HCT116 (cell line): ENCODE results near the gene CHP2. TPM values are rescaled to one million over a fixed set of nuclear protein-coding genes. Genes with fewer than 3 reads are reported as not detected.
"Not testable (repeated sequence)": the region's sequence is repeated elsewhere in the genome, so short reads cannot be mapped to it uniquely, and the experiment has no call there.

Source experiments
- ATAC-seq: fragments of 200-7000 bp; cut with Tn5 transposase; 2 replicates; pipeline ENCODE4 v1.9.1; 2020; ENCODE audit warnings: mild to moderate bottlenecking, moderate library complexity
- BruUV-seq: library from RNA; stranded (reverse); fragments of 400-500 nt; replicated peaks from 2 replicates; lab custom pipeline; 2021; lab: Mats Ljungman, UMichigan
- CTCF ChIA-PET: fragments of 300-600 bp; sonication (Branson Sonifier 250); formaldehyde crosslinking; loops from one replicate; lab custom pipeline; 2021; ENCODE audit warnings: antibody characterized with exemption; lab: Charles Lee
- POLR2A ChIA-PET: fragments of 300-600, 350-600 bp; sonication (Branson Sonifier 250); formaldehyde crosslinking; loops from one replicate; lab custom pipeline; 2021; ENCODE audit warnings: antibody characterized with exemption; lab: Charles Lee
- RAD21 ChIA-PET, 2 experiments: fragments of 300-600 bp; sonication (Branson Sonifier 250); formaldehyde crosslinking; loops; one replicate each; lab custom pipeline; 2023; ENCODE audit warnings: low total read pairs in 2 of 2; ENCODE audit not compliant: uncharacterized antibody in 2 of 2, unreplicated experiment in 2 of 2, low non-redundant PET in 1 of 2; lab: Charles Lee
- DNase-seq: peaks from one replicate; pipeline ENCODE4 v3.0.0-alpha.2; 2010; ENCODE audit warnings: low read depth, low spot score
- H2AFZ ChIP-seq: fragments of 200-600 bp; shearing (Covaris generic), sonication (generic); 2 replicates; pipeline ENCODE4 v1.6.1; 2017; ENCODE audit warnings: low read depth, mixed run types, mixed read lengths, antibody characterized with exemption, low read length; ENCODE audit not compliant: poor library complexity, severe bottlenecking
- H3K27ac ChIP-seq: 2 replicates; pipeline ENCODE4 v1.5.1; 2012; ENCODE audit warnings: low read depth, low read length
- H3K27me3 ChIP-seq: fragments of 200-600 bp; sonication (generic); 2 replicates; pipeline ENCODE4 v1.6.1; 2016; ENCODE audit warnings: mixed run types, low read length, mixed read lengths; ENCODE audit not compliant: insufficient read depth
- H3K36me3 ChIP-seq, 2 experiments: fragments of 200-500 bp in 1 of 2; fragments of 200-600 bp in 1 of 2; sonication (Bioruptor generic) in 1 of 2; sonication (generic) in 1 of 2; 2 replicates each; pipeline versions ENCODE4 v1.5.1 to v1.6.1; 2014 to 2016; ENCODE audit warnings: low read length in 2 of 2, inconsistent platforms in 1 of 2, mixed read lengths in 1 of 2, mixed run types in 1 of 2; ENCODE audit not compliant: insufficient read depth in 2 of 2, control insufficient read depth in 1 of 2
- H3K4me1 ChIP-seq, 2 experiments: fragments of 200-600 bp in 1 of 2; sonication (generic) in 1 of 2; 2 replicates each; pipeline versions ENCODE4 v1.5.1 to v1.6.1; 2012 to 2017; ENCODE audit warnings: low read length in 2 of 2, inconsistent platforms in 1 of 2, mild to moderate bottlenecking in 1 of 2, mixed read lengths in 1 of 2, mixed run types in 1 of 2, moderate library complexity in 1 of 2; ENCODE audit not compliant: insufficient read depth in 2 of 2, control insufficient read depth in 1 of 2
- H3K4me2 ChIP-seq: fragments of 200-600 bp; sonication (generic); 2 replicates; pipeline ENCODE4 v1.6.1; 2017; ENCODE audit warnings: mixed run types, low read length, mixed read lengths
- H3K4me3 ChIP-seq, 2 experiments: fragments of 200-600 bp in 1 of 2; sonication (generic) in 1 of 2; replicated peaks in 1 of 2; 2 replicates each; pipeline ENCODE4 v1.5.1; 2011 to 2016; ENCODE audit warnings: low read length in 2 of 2, control low read depth in 1 of 2, low read depth in 1 of 2, mild to moderate bottlenecking in 1 of 2, mixed read lengths in 1 of 2, mixed run types in 1 of 2
- H3K79me2 ChIP-seq: fragments of 200-600 bp; sonication (generic); 2 replicates; pipeline ENCODE4 v1.6.1; 2017; ENCODE audit warnings: mild to moderate bottlenecking, mixed run types, low read length, moderate library complexity, mixed read lengths; ENCODE audit not compliant: insufficient read depth
- H3K9ac ChIP-seq: fragments of 200-600 bp; sonication (generic); 2 replicates; pipeline ENCODE4 v1.6.1; 2016; ENCODE audit warnings: low read length, mixed read lengths
- H3K9me2 ChIP-seq: fragments of 200-600 bp; sonication (generic), shearing (Covaris generic); 2 replicates; pipeline ENCODE4 v1.6.1; 2017; ENCODE audit warnings: mixed run types, mild to moderate bottlenecking, moderate library complexity; ENCODE audit not compliant: insufficient read depth
- H3K9me3 ChIP-seq, 2 experiments: fragments of 200-500 bp in 1 of 2; fragments of 200-600 bp in 1 of 2; sonication (Bioruptor generic) in 1 of 2; sonication (generic) in 1 of 2; 2 replicates each; pipeline ENCODE4 v1.6.1; 2014 to 2017; ENCODE audit warnings: low read length in 2 of 2, mixed read lengths in 2 of 2, inconsistent platforms in 1 of 2, low read depth in 1 of 2, mild to moderate bottlenecking in 1 of 2, mixed run types in 1 of 2, moderate library complexity in 1 of 2; ENCODE audit not compliant: control insufficient read depth in 1 of 2, insufficient read depth in 1 of 2
- H4K20me1 ChIP-seq: fragments of 200-600 bp; sonication (generic), shearing (Covaris generic); 2 replicates; pipeline ENCODE4 v1.6.1; 2017; ENCODE audit warnings: mixed run types, mild to moderate bottlenecking, moderate library complexity; ENCODE audit not compliant: insufficient read depth
- ATF3 ChIP-seq: IDR thresholded peaks from 2 replicates; pipeline ENCODE4 v1.6.1; 2012
- EZH2phosphoT487 ChIP-seq: fragments of 200-600 bp; IDR thresholded peaks from 2 replicates; pipeline ENCODE4 v1.6.1; 2018; ENCODE audit warnings: antibody characterized with exemption, borderline replicate concordance
- JUND ChIP-seq: IDR thresholded peaks from 2 replicates; pipeline ENCODE4 v1.6.1; 2012
- MAX ChIP-seq: IDR thresholded peaks from 2 replicates; pipeline ENCODE4 v1.6.1; 2012
- REST ChIP-seq: IDR thresholded peaks from 2 replicates; pipeline ENCODE4 v1.6.1; 2012; ENCODE audit warnings: low read depth
- SIN3A ChIP-seq: IDR thresholded peaks from 2 replicates; pipeline ENCODE4 v1.6.1; 2012; ENCODE audit warnings: low read depth
- SRF ChIP-seq: IDR thresholded peaks from 2 replicates; pipeline ENCODE4 v1.6.1; 2012; ENCODE audit warnings: low read depth
- YY1 ChIP-seq: IDR thresholded peaks from 2 replicates; pipeline ENCODE4 v1.6.1; 2011; ENCODE audit warnings: low read length, low read depth, moderate library complexity, mild to moderate bottlenecking; ENCODE audit not compliant: insufficient replicate concordance; ENCODE audit errors: extremely low read depth
- ZBTB33 ChIP-seq: IDR thresholded peaks from 2 replicates; pipeline ENCODE4 v1.6.1; 2011; ENCODE audit warnings: mild to moderate bottlenecking, low read length, moderate library complexity; ENCODE audit not compliant: insufficient replicate concordance; ENCODE audit errors: extremely low read depth
- ZNF274 ChIP-seq: fragments of 200-500 bp; sonication (Bioruptor generic); IDR thresholded peaks from 2 replicates; pipeline ENCODE4 v1.6.1; 2014; ENCODE audit warnings: mild to moderate bottlenecking, low read depth, low read length, inconsistent platforms
- intact Hi-C: fragments of 100-400 bp; cut with micrococcal nuclease; formaldehyde crosslinking; loops from 2 replicates; pipeline ENCODE4 v1.10.0; 2022
- total RNA-seq: library from RNA; stranded (reverse); gene quantifications from one replicate; pipeline ENCODE4 v1.2.1, GENCODE V29; 2021; ENCODE audit not compliant: unreplicated experiment

The CHP2 gene
- total RNA-seq, 1 experiment from 2014 or later, result not detected

GRCh38 chr16:23737423-23738028, 17.3 kb upstream of the CHP2 start:
- POLR2A ChIA-PET, H3K4me2 ChIP-seq, H4K20me1 ChIP-seq, BruUV-seq, RAD21 ChIA-PET, ATAC-seq, H3K9me3 ChIP-seq, H3K27me3 ChIP-seq, H3K4me3 ChIP-seq, H3K27ac ChIP-seq, H3K9me2 ChIP-seq, DNase-seq, H2AFZ ChIP-seq, CTCF ChIA-PET, H3K79me2 ChIP-seq, H3K4me1 ChIP-seq, H3K9ac ChIP-seq, H3K36me3 ChIP-seq: not testable (repeated sequence)
- intact Hi-C loops, result loop anchor here (5.0 kb wide), 2 partner anchors 65 to 515 kb away; no protein-coding TSS in a partner anchor

GRCh38 chr16:23739516-23739915, 15.3 kb upstream of the CHP2 start:
- CTCF ChIA-PET, result no interaction called here
- no peak for TF ChIP-seq ZNF274
- TF ChIP-seq SIN3A, result no peak
- no peak for TF ChIP-seq EZH2phosphoT487
- TF ChIP-seq REST, result no peak
- TF ChIP-seq ZBTB33, result no peak
- no peak for TF ChIP-seq SRF
- TF ChIP-seq JUND, result no peak
- TF ChIP-seq MAX, result no peak
- no peak for TF ChIP-seq YY1
- TF ChIP-seq ATF3, result no peak

More at GRCh38 chr16:23739516-23739915, 15.3 kb upstream of the CHP2 start:
- H3K9me2 ChIP-seq, result no peaks in the 10 kb centered on the region
- no peaks in the 10 kb centered on the region for H3K79me2 ChIP-seq
- no peaks in the 10 kb centered on the region for H4K20me1 ChIP-seq
- H3K27me3 ChIP-seq, result 0 out of 2 replicates have a peak, but pooled peaks cover 3% of the 10 kb centered on the region
- no peak overlapping the region for H3K27ac ChIP-seq
- no peaks in the 10 kb centered on the region for H3K4me1 ChIP-seq
- no peak overlapping the region for H3K4me3 ChIP-seq
- BruUV-seq, result no TSS peak
- ATAC-seq (no peak), DNase-seq (no peak)
- no peak overlapping the region for H3K9ac ChIP-seq
- POLR2A ChIA-PET, result no interaction called here
- no peak overlapping the region for H3K4me2 ChIP-seq
- RAD21 ChIA-PET, result interaction anchor here in 1 of 2 experiments (0.6 kb wide), 1 partner anchor 57 kb away, joined by 3 read pairs; no protein-coding TSS in a partner anchor
- no peak overlapping the region for H2AFZ ChIP-seq
- no peaks in the 10 kb centered on the region for H3K9me3 ChIP-seq
- intact Hi-C loops, result loop anchor here (5.0 kb wide), 2 partner anchors 63 to 513 kb away; no protein-coding TSS in a partner anchor
- no peaks in the 10 kb centered on the region for H3K36me3 ChIP-seq
